Camera-type eye (tissue), 1 donor: ENCODE results near the gene CD63. TPM values are rescaled to one million over a fixed set of nuclear protein-coding genes. Genes with fewer than 3 reads are reported as not detected.

Experiments used
- total RNA-seq: library from RNA; depleted of rRNA; stranded (reverse); fragments of >200 nt; gene quantifications from one replicate; pipeline ENCODE4 v1.2.3, GENCODE V29; 2014

CD63 gene
- total RNA-seq: 307 TPM

GRCh38 chr12:55728939-55729818, at the start of gene CD63:
CD63 (minus strand) TSS chr12:55729009; CDS start chr12:55728341, 668 bp downstream.

GRCh38 chr12:55742719-55743405, 14.1 kb upstream of the CD63 start, which contains the start of gene GDF11:
GDF11 (plus strand) TSS chr12:55743122; CDS start chr12:55743317, 195 bp downstream.

GRCh38 chr12:55720071-55720564, 8.7 kb downstream of the CD63 start, which contains the start of gene RDH5:
RDH5 (plus strand) TSS chr12:55720393; CDS start chr12:55721185, 792 bp downstream.

GRCh38 chr12:55715833-55716581, 12.8 kb downstream of the CD63 start, which contains the start of gene BLOC1S1:
BLOC1S1 (plus strand) TSS chr12:55716046; CDS start chr12:55716052, 6 bp downstream.

GRCh38 chr12:55707841-55708694, 20.7 kb downstream of the CD63 start, which contains the start of gene ITGA7:
ITGA7 (minus strand) TSS chr12:55707904; CDS start chr12:55707682, 222 bp downstream.

Other genes starting within 250 kb of the CD63 start
- not detected for gene OR6C68, start 236.6 kb downstream of the CD63 start, total RNA-seq
- gene OR6C4, start 179.4 kb downstream of the CD63 start, total RNA-seq: not detected
- not detected for gene OR2AP1, start 156.5 kb downstream of the CD63 start, total RNA-seq
- gene OR10P1, start 92.1 kb downstream of the CD63 start, total RNA-seq: not detected
- gene ITGA7, start 21.1 kb downstream of the CD63 start, total RNA-seq: 54.5 TPM
- 95.7 TPM for gene BLOC1S1, start 13.0 kb downstream of the CD63 start, total RNA-seq
- 48.5 TPM for gene RDH5, start 8.6 kb downstream of the CD63 start, total RNA-seq
- gene GDF11, start 14.1 kb upstream of the CD63 start, total RNA-seq: 22.3 TPM
- gene SARNP, start 88.7 kb upstream of the CD63 start, total RNA-seq: 65.7 TPM
- gene ORMDL2, start 89.0 kb upstream of the CD63 start, total RNA-seq: 7.5 TPM
- 45.7 TPM for gene DNAJC14, start 100.6 kb upstream of the CD63 start, total RNA-seq
- gene MMP19, start 113.9 kb upstream of the CD63 start, total RNA-seq: 2.3 TPM
- 20.8 TPM for gene PYM1, start 198.9 kb upstream of the CD63 start, total RNA-seq
- 35.2 TPM for gene DGKA, start 202.2 kb upstream of the CD63 start, total RNA-seq
- 363 TPM for gene PMEL, start 237.0 kb upstream of the CD63 start, total RNA-seq
- gene CDK2, start 237.8 kb upstream of the CD63 start, total RNA-seq: 17.2 TPM
- gene RAB5B, start 245.1 kb upstream of the CD63 start, total RNA-seq: 84.3 TPM